Lung (tissue), 12 donors: ENCODE data around the gene RNF214. TPM values are rescaled to one million over a fixed set of nuclear protein-coding genes. Genes with fewer than 3 reads are reported as not detected.

ENCODE experiments used
- ATAC-seq: fragments of 200-7000 bp; cut with Tn5 transposase; one replicate; pipeline ENCODE4 v1.9.1; 2020; ENCODE audit warnings: moderate number of reproducible peaks; ENCODE audit not compliant: insufficient read depth, low FRiP score
- DNase-seq, 3 donors: peaks; one replicate each; pipeline ENCODE4 v3.0.0-alpha.2; 2013 to 2017
- H3K27ac ChIP-seq, 2 donors: one replicate each; pipeline ENCODE4 v1.5.1; 2013; ENCODE audit warnings: mild to moderate bottlenecking in 2 of 2, moderate library complexity in 2 of 2, control low read depth in 1 of 2, inconsistent platforms in 1 of 2, low read depth in 1 of 2, low read length in 1 of 2
- H3K27me3 ChIP-seq, 3 donors: one replicate each; pipeline ENCODE4 v1.5.1; 2013; ENCODE audit warnings: low read length in 2 of 3; ENCODE audit not compliant: control insufficient read depth in 3 of 3, insufficient read depth in 3 of 3
- H3K36me3 ChIP-seq, 4 donors: one replicate each; pipeline ENCODE4 v1.5.1; 2013; ENCODE audit warnings: low read length in 4 of 4, mild to moderate bottlenecking in 1 of 4, moderate library complexity in 1 of 4; ENCODE audit not compliant: control insufficient read depth in 4 of 4, insufficient read depth in 4 of 4
- H3K4me1 ChIP-seq, 5 donors: one replicate each; pipeline ENCODE4 v1.5.1; 2013; ENCODE audit warnings: low read length in 5 of 5, mild to moderate bottlenecking in 2 of 5, moderate library complexity in 1 of 5; ENCODE audit not compliant: control insufficient read depth in 5 of 5, insufficient read depth in 5 of 5
- H3K4me3 ChIP-seq: one replicate; pipeline ENCODE4 v1.5.1; 2013; ENCODE audit warnings: mild to moderate bottlenecking, control low read depth, moderate library complexity
- H3K9ac ChIP-seq, 2 donors: one replicate each; pipeline ENCODE4 v1.5.1; 2013; ENCODE audit warnings: low read length in 2 of 2, control low read depth in 1 of 2; ENCODE audit not compliant: insufficient read depth in 1 of 2
- H3K9me3 ChIP-seq, 4 donors: one replicate each; pipeline ENCODE4 v1.5.1; 2013; ENCODE audit warnings: low read length in 3 of 4, mild to moderate bottlenecking in 1 of 4, moderate library complexity in 1 of 4; ENCODE audit not compliant: control insufficient read depth in 4 of 4, insufficient read depth in 3 of 4
- WGBS, 2 donors: extraction: QIAGEN DNeasy Blood & Tissue Kit; methylation state at CpG; one replicate each; pipeline ENCODE4 v1.1.7; 2013; 5-methylcytosine and 5-hydroxymethylcytosine counted together
- polyA plus RNA-seq, 2 donors: library from polyadenylated mRNA; stranded (reverse); fragments of 200-250 nt; gene quantifications; one replicate each; pipeline ENCODE4 v1.2.1, GENCODE V29; 2013
- total RNA-seq, 2 donors: library from RNA; depleted of rRNA in 1 of 2; stranded (reverse); fragments of >200 nt in 1 of 2; gene quantifications; one replicate each; pipeline ENCODE4 v1.2.1, GENCODE V29; 2014 to 2021
- TF ChIP-seq, protein P1 (sequence below): IDR thresholded peaks from 2 replicates; pipeline ENCODE4 v1.5.1; 2012; ENCODE audit warnings: mild to moderate bottlenecking; ENCODE audit errors: control extremely low read depth, extremely low read depth
- donor health status: control.
- donor health status: control.
- donor health status: Bipolar disorder and iron deficiency.
- donor health status: healthy.
- donor health status: DM: yes; HTN: yes; CAD: no.

The RNF214 gene
- total and polyA plus RNA-seq, 4 donors: 8.6 to 19.8 (median 14.6) TPM

DNA sequence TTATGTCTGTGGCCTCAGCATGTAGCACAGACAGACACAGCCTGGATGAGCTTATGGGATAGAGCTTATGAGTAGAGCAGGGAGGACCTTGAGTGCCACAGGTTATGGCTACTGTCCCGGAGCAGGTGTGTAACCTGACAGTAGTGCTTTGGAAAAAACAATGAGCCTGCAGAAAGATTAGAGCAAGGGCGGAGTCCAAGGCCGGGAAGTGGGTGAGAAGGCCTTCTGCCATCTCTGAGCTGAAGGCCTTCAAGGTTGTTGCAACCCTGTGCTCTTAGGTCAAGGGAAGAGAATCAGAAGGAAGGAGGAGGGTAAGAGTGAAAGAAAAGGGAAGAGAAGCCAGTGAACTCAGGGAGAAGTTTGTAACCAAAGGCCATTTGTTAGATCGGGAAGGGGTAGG lies 37.2 kb upstream of the RNF214 start:
- ATAC-seq: no peak
- Histone ChIP-seq H3K9me3 (no peaks in the 10 kb centered on the region), H3K27me3 (no peaks in the 10 kb centered on the region), H3K4me3 (no peak overlapping the region), H3K27ac (peak overlapping the region in 1 of 2 donors; percentile 38), H3K36me3 (peaks cover 4 to 39% (median 10%) of the 10 kb centered on the region in 4 donors), H3K4me1 (peaks cover 0 to 12% (median 0%) of the 10 kb centered on the region in 5 donors), H3K9ac (no peak overlapping the region)
- 84 to 85% methylated on average over 4 of the region's 4 CpGs for WGBS, 2 donors
- no peak for DNase-seq
- TF ChIP-seq, protein P1, sequence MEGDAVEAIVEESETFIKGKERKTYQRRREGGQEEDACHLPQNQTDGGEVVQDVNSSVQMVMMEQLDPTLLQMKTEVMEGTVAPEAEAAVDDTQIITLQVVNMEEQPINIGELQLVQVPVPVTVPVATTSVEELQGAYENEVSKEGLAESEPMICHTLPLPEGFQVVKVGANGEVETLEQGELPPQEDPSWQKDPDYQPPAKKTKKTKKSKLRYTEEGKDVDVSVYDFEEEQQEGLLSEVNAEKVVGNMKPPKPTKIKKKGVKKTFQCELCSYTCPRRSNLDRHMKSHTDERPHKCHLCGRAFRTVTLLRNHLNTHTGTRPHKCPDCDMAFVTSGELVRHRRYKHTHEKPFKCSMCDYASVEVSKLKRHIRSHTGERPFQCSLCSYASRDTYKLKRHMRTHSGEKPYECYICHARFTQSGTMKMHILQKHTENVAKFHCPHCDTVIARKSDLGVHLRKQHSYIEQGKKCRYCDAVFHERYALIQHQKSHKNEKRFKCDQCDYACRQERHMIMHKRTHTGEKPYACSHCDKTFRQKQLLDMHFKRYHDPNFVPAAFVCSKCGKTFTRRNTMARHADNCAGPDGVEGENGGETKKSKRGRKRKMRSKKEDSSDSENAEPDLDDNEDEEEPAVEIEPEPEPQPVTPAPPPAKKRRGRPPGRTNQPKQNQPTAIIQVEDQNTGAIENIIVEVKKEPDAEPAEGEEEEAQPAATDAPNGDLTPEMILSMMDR: no peak

DNA sequence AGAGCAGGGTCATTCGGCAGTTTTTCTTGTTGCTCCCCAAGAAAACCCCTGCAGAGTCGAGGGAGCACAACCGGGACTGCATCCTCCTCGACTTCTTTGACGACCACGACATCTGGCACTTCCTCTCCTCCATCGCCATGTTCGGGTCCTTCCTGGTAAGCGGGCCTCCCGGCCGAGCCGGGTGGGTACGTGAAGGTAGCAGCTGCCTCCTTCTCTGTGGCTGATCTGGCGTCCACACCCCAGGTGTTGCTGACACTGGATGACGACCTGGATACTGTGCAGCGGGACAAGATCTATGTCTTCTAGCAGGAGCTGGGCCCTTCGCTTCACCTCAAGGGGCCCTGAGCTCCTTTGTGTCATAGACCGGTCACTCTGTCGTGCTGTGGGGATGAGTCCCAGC lies 36.7 kb upstream of the RNF214 start:
- no peaks in the 10 kb centered on the region for H3K27me3 ChIP-seq
- H3K27ac ChIP-seq: no peak overlapping the region
- peaks cover 0 to 12% (median 0%) of the 10 kb centered on the region in 5 donors for H3K4me1 ChIP-seq
- TF ChIP-seq, protein P1: no peak
- WGBS, 2 donors: 83 to 84% methylated on average over 19 of the region's 19 CpGs
- H3K4me3 ChIP-seq: no peak overlapping the region
- H3K9ac ChIP-seq: no peak overlapping the region
- H3K36me3 ChIP-seq: peaks cover 0 to 35% (median 8%) of the 10 kb centered on the region in 4 donors
- DNase-seq: no peak
- ATAC-seq: no peak
- no peaks in the 10 kb centered on the region for H3K9me3 ChIP-seq

DNA sequence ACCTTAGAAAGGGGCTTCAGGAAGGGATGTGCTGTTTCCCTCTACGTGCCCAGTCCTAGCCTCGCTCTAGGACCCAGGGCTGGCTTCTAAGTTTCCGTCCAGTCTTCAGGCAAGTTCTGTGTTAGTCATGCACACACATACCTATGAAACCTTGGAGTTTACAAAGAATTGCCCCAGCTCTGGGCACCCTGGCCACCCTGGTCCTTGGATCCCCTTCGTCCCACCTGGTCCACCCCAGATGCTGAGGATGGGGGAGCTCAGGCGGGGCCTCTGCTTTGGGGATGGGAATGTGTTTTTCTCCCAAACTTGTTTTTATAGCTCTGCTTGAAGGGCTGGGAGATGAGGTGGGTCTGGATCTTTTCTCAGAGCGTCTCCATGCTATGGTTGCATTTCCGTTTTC lies 35.5 kb upstream of the RNF214 start:
- Histone ChIP-seq H3K4me1 (peaks cover 0 to 15% (median 0%) of the 10 kb centered on the region in 5 donors), H3K27me3 (no peaks in the 10 kb centered on the region), H3K9me3 (no peaks in the 10 kb centered on the region), H3K4me3 (no peak overlapping the region), H3K36me3 (peaks cover 0 to 28% (median 6%) of the 10 kb centered on the region in 4 donors), H3K9ac (no peak overlapping the region), H3K27ac (no peak overlapping the region)
- DNase-seq: no peak
- 94 to 96% methylated on average over 7 of the region's 7 CpGs for WGBS, 2 donors
- TF ChIP-seq, protein P1: no peak
- no peak for ATAC-seq
